ENCODE results near the gene RIT1.

DNA sequence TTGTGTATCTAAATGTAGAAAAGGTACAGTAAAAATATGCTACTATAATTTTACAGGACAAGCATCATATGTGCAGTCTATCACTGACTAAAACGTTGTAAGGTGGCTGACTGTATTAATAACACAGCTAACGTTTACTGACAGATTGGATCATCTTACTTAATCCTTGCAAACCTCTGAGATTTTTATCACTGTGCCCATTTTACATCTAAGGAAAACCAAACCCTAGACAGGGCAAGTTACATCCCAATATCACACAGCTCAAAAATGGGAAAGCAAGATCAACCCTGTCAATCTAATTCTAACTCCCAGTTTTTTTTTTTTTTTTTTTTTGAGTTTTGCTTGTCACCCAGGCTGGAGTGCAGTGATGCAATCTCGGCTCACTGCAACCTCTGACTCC is 7.5 kb upstream of the RIT1 start:
- TF ChIP-seq, protein P1, sequence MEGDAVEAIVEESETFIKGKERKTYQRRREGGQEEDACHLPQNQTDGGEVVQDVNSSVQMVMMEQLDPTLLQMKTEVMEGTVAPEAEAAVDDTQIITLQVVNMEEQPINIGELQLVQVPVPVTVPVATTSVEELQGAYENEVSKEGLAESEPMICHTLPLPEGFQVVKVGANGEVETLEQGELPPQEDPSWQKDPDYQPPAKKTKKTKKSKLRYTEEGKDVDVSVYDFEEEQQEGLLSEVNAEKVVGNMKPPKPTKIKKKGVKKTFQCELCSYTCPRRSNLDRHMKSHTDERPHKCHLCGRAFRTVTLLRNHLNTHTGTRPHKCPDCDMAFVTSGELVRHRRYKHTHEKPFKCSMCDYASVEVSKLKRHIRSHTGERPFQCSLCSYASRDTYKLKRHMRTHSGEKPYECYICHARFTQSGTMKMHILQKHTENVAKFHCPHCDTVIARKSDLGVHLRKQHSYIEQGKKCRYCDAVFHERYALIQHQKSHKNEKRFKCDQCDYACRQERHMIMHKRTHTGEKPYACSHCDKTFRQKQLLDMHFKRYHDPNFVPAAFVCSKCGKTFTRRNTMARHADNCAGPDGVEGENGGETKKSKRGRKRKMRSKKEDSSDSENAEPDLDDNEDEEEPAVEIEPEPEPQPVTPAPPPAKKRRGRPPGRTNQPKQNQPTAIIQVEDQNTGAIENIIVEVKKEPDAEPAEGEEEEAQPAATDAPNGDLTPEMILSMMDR (IDR thresholded peaks at IDR 0.05 in 4 of 5, conservative IDR thresholded peaks at IDR 0.05 in 1 of 5) = no peak
- no peak for TF ChIP-seq POLR2A (IDR thresholded peaks at IDR 0.05)
